Neural cell (in vitro differentiated cells): ENCODE measurements around the gene SCNN1A. TPM values are rescaled to one million over a fixed set of nuclear protein-coding genes. Genes with fewer than 3 reads are reported as not detected.

Source experiments
- H2AFZ ChIP-seq: fragments of 200-600, 300-800 bp; sonication (generic), shearing (Covaris generic); 2 replicates; pipeline ENCODE4 v1.6.0; 2014; ENCODE audit warnings: low read depth, mild to moderate bottlenecking, antibody characterized with exemption, low read length, moderate library complexity
- H3F3A ChIP-seq: fragments of 200-600 bp; shearing (Covaris generic); 2 replicates; pipeline ENCODE4 v1.6.1; 2016; ENCODE audit warnings: mild to moderate bottlenecking, moderate library complexity, mixed read lengths, antibody characterized with exemption, low read length; ENCODE audit not compliant: insufficient read depth, poor library complexity, severe bottlenecking
- H3K27ac ChIP-seq: fragments of 200-600, 300-800 bp; sonication (generic), shearing (Covaris generic); 2 replicates; pipeline ENCODE4 v1.5.1; 2014; ENCODE audit warnings: mild to moderate bottlenecking, low read length, moderate library complexity
- H3K27me3 ChIP-seq: fragments of 300-800, 200-600 bp; sonication (generic), shearing (Covaris generic); 2 replicates; pipeline ENCODE4 v1.6.0; 2014; ENCODE audit warnings: mild to moderate bottlenecking, low read depth, low read length, moderate library complexity; ENCODE audit not compliant: insufficient read depth
- H3K36me3 ChIP-seq: fragments of 300-800, 200-600 bp; sonication (generic), shearing (Covaris generic); 2 replicates; pipeline ENCODE4 v1.5.1; 2014; ENCODE audit warnings: mild to moderate bottlenecking, antibody characterized with exemption, low read length, moderate library complexity; ENCODE audit not compliant: insufficient read depth
- H3K4me2 ChIP-seq: fragments of 300-800, 200-600 bp; sonication (generic), shearing (Covaris generic); 2 replicates; pipeline ENCODE4 v1.6.0; 2014; ENCODE audit warnings: mild to moderate bottlenecking, low read length
- H3K4me3 ChIP-seq: fragments of 300-800, 200-600 bp; sonication (generic), shearing (Covaris generic); 2 replicates; pipeline ENCODE4 v1.5.1; 2014; ENCODE audit warnings: mild to moderate bottlenecking, low read length, moderate library complexity
- H3K79me2 ChIP-seq: fragments of 200-600 bp; shearing (Covaris generic); replicated peaks from 2 replicates; pipeline ENCODE4 v1.6.0; 2014; ENCODE audit warnings: mild to moderate bottlenecking, low read length, moderate library complexity; ENCODE audit not compliant: insufficient read depth
- H3K9ac ChIP-seq: fragments of 300-800, 200-600 bp; sonication (generic), shearing (Covaris generic); 2 replicates; pipeline ENCODE4 v1.6.1; 2016; ENCODE audit warnings: mild to moderate bottlenecking, low read length, mixed read lengths
- H3K9me2 ChIP-seq: fragments of 200-600 bp; shearing (Covaris generic); 2 replicates; pipeline ENCODE4 v1.6.1; 2016; ENCODE audit warnings: mild to moderate bottlenecking, low read length, mixed read lengths; ENCODE audit not compliant: insufficient read depth
- H3K9me3 ChIP-seq: fragments of 200-600, 300-800 bp; sonication (generic), shearing (Covaris generic); 2 replicates; pipeline ENCODE4 v1.6.1; 2016; ENCODE audit warnings: mild to moderate bottlenecking, mixed run types, low read length, moderate library complexity, mixed read lengths
- H4K20me1 ChIP-seq: fragments of 200-600 bp; shearing (Covaris generic); 2 replicates; pipeline ENCODE4 v1.6.1; 2016; ENCODE audit warnings: mild to moderate bottlenecking, mixed run types; ENCODE audit not compliant: insufficient read depth
- CTCF ChIP-seq: fragments of 450-650 bp; IDR thresholded peaks from 2 replicates; pipeline ENCODE4 v1.5.1; 2014; ENCODE audit warnings: antibody characterized with exemption, mild to moderate bottlenecking, moderate library complexity; ENCODE audit not compliant: poor library complexity, severe bottlenecking
- EP300 ChIP-seq: fragments of 450-650 bp; conservative IDR thresholded peaks from 2 replicates; pipeline ENCODE4 v1.6.1; 2014; ENCODE audit warnings: antibody characterized with exemption, mild to moderate bottlenecking, moderate library complexity; ENCODE audit not compliant: poor library complexity, severe bottlenecking
- EZH2 ChIP-seq: fragments of 200-600, 300-800 bp; shearing (Covaris generic), sonication (generic); IDR thresholded peaks from 2 replicates; pipeline ENCODE4 v1.6.1; 2014; ENCODE audit warnings: antibody characterized with exemption, low read length, borderline replicate concordance, mild to moderate bottlenecking; ENCODE audit not compliant: insufficient read depth, poor library complexity, severe bottlenecking
- MXI1 ChIP-seq: fragments of 450-650 bp; conservative IDR thresholded peaks from 2 replicates; pipeline ENCODE4 v1.6.1; 2014; ENCODE audit warnings: antibody characterized with exemption, mild to moderate bottlenecking; ENCODE audit not compliant: poor library complexity, severe bottlenecking
- POLR2AphosphoS5 ChIP-seq: IDR thresholded peaks from 2 replicates; pipeline ENCODE4 v1.6.1; 2012
- RAD21 ChIP-seq: fragments of 450-650 bp; conservative IDR thresholded peaks from 2 replicates; pipeline ENCODE4 v1.6.1; 2014; ENCODE audit warnings: antibody characterized with exemption, mild to moderate bottlenecking, moderate library complexity
- REST ChIP-seq: IDR thresholded peaks from 2 replicates; pipeline ENCODE4 v1.6.1; 2012; ENCODE audit warnings: borderline replicate concordance
- SMC3 ChIP-seq: fragments of 450-650 bp; conservative IDR thresholded peaks from 2 replicates; pipeline ENCODE4 v1.6.1; 2014; ENCODE audit warnings: antibody characterized with exemption, mild to moderate bottlenecking, moderate library complexity; ENCODE audit not compliant: poor library complexity
- TAF1 ChIP-seq: IDR thresholded peaks from 2 replicates; pipeline ENCODE4 v1.6.1; 2012; ENCODE audit warnings: low read depth
- polyA plus RNA-seq: library from polyadenylated mRNA; depleted of rRNA; stranded (reverse); fragments of >200 nt; gene quantifications from 2 replicates; pipeline ENCODE4 v1.2.3, GENCODE V29; 2014

SCNN1A gene
- polyA plus RNA-seq, 1 donor from 2014 or later: not detected

GRCh38 chr12:6317693-6318439, 57.5 kb downstream of the SCNN1A start:
- Histone ChIP-seq H3K27ac (no peak overlapping the region), H3K36me3 (no peaks in the 10 kb centered on the region), H2AFZ (no peak overlapping the region), H3K9me3 (no peaks in the 10 kb centered on the region), H3K4me3 (no peak overlapping the region), H3K9ac (no peak overlapping the region), H3F3A (no peaks in the 10 kb centered on the region), H3K79me2 (no peaks in the 10 kb centered on the region), H3K9me2 (no peaks in the 10 kb centered on the region), H3K27me3 (no peaks in the 10 kb centered on the region), H4K20me1 (no peaks in the 10 kb centered on the region), H3K4me2 (no peak overlapping the region)
- TF ChIP-seq CTCF (no peak), REST (no peak), POLR2AphosphoS5 (no peak), MXI1 (no peak), EZH2 (no peak), RAD21 (no peak), EP300 (no peak)

GRCh38 chr12:6316921-6317692, 58.3 kb downstream of the SCNN1A start:
- Histone ChIP-seq H3K27ac (no peak overlapping the region), H3F3A (no peaks in the 10 kb centered on the region), H2AFZ (no peak overlapping the region), H3K4me3 (no peak overlapping the region), H3K27me3 (no peaks in the 10 kb centered on the region), H3K4me2 (no peak overlapping the region), H3K9me3 (no peaks in the 10 kb centered on the region), H3K9me2 (no peaks in the 10 kb centered on the region), H3K79me2 (no peaks in the 10 kb centered on the region), H3K36me3 (no peaks in the 10 kb centered on the region), H4K20me1 (no peaks in the 10 kb centered on the region), H3K9ac (no peak overlapping the region)
- TF ChIP-seq TAF1 (no peak), EP300 (no peak), EZH2 (no peak), MXI1 (no peak), CTCF (no peak), SMC3 (no peak), REST (no peak), POLR2AphosphoS5 (no peak), RAD21 (no peak)
